ENCODE results near the gene ZNF500. TPM values are rescaled to one million over a fixed set of nuclear protein-coding genes. Genes with fewer than 3 reads are reported as not detected.

ZNF500 gene
- total and polyA plus RNA-seq, 2 experiments from 2014 or later, result 5.8 to 15.3 TPM

DNA sequence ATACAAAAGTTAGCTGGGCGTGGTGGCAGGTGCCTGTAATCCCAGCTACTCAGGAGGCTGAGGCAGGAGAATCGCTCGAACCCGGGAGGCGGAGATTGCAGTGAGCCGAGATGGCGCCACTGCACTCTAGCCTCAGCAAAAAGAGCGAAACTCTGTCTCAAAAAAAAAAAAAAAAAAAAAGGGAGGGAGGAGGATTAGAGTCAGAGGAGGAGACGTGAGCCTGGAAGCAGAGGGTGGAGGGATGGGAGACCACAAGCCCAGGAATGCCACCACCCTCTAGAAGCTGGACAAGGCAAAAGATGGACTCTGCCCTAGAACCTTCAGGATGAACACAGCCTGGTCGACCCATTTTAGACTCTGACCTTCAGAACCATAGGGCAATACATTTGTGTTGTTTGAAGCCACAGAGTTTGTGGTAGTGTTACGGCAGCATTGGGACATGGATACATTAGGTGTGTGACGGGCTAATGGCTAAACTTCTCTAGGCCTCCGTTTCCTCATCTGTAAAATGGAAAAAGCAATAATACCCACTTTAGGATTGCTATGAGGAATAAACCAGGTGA lies 26.1 kb upstream of the ZNF500 start (continued):
- TF ChIP-seq ETS1 (IDR thresholded peaks at IDR 0.05), result no peak
- no peak for TF ChIP-seq CREB1 (CRISPR knock-in tag; IDR thresholded peaks at IDR 0.05; ENCODE audit: low read depth)
- no peak for TF ChIP-seq POLR2AphosphoS5 (IDR thresholded peaks at IDR 0.05; ENCODE audit: low read depth)
- no peak for TF ChIP-seq ZNF331 (CRISPR knock-in tag; IDR thresholded peaks at IDR 0.05; ENCODE audit: low read depth)

- Mint-ChIP-seq H3K4me3 (no peak overlapping the region), H3K36me3 (ENCODE audit: low read depth) (peaks cover 4% of the 10 kb centered on the region; the same call in 2 of the 3 replicates), H3K9me3 (no peaks in the 10 kb centered on the region), H3K4me1 (peaks cover 12% of the 10 kb centered on the region), H3K27me3 (ENCODE audit: insufficient read depth, low read depth, poor library complexity) (peaks cover 5% of the 10 kb centered on the region), H3K27ac (no peak overlapping the region)
- no peak overlapping the region for H3K4me3 ChIP-seq
- no peak overlapping the region for H2AFZ ChIP-seq
- H3K4me2 ChIP-seq, result no peak overlapping the region
- no peak overlapping the region for H3K27ac ChIP-seq (ENCODE audit: low read depth)
- no peaks in the 10 kb centered on the region for H4K20me1 ChIP-seq (replicated peaks; ENCODE audit: insufficient read depth)
- no peaks in the 10 kb centered on the region; the same call in 1 of the 2 replicates for H3F3A ChIP-seq (replicated peaks; ENCODE audit: low read depth)
- no peaks in the 10 kb centered on the region for H3K79me2 ChIP-seq (replicated peaks; ENCODE audit: insufficient read depth)
- ATAC-seq (no peak), DNase-seq (ENCODE audit: low spot score) (no peak)
- no peaks in the 10 kb centered on the region for H3K27me3 ChIP-seq (ENCODE audit: insufficient read depth)
- no peaks in the 10 kb centered on the region for H3K9me2 ChIP-seq (ENCODE audit: insufficient read depth)
- H3K36me3 ChIP-seq (ENCODE audit: insufficient read depth), result no peaks in the 10 kb centered on the region
- peaks cover 12% of the 10 kb centered on the region; the same call in 1 of the 2 replicates for H3K4me1 ChIP-seq (ENCODE audit: insufficient read depth)
- TF ChIP-seq EZH2phosphoT487 (IDR thresholded peaks at IDR 0.05; ENCODE audit: unreplicated experiment) (no peak), ZNF114 (CRISPR knock-in tag; IDR thresholded peaks at IDR 0.05) (no peak), ETS1 (IDR thresholded peaks at IDR 0.05) (no peak), EZH2 (IDR thresholded peaks at IDR 0.05; ENCODE audit: low read depth, unreplicated experiment) (no peak), CREB1 (CRISPR knock-in tag; IDR thresholded peaks at IDR 0.05; ENCODE audit: low read depth) (no peak), NANOG (IDR thresholded peaks at IDR 0.05; ENCODE audit: borderline replicate concordance) (no peak)
- TF ChIP-seq, protein P1, sequence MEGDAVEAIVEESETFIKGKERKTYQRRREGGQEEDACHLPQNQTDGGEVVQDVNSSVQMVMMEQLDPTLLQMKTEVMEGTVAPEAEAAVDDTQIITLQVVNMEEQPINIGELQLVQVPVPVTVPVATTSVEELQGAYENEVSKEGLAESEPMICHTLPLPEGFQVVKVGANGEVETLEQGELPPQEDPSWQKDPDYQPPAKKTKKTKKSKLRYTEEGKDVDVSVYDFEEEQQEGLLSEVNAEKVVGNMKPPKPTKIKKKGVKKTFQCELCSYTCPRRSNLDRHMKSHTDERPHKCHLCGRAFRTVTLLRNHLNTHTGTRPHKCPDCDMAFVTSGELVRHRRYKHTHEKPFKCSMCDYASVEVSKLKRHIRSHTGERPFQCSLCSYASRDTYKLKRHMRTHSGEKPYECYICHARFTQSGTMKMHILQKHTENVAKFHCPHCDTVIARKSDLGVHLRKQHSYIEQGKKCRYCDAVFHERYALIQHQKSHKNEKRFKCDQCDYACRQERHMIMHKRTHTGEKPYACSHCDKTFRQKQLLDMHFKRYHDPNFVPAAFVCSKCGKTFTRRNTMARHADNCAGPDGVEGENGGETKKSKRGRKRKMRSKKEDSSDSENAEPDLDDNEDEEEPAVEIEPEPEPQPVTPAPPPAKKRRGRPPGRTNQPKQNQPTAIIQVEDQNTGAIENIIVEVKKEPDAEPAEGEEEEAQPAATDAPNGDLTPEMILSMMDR (conservative IDR thresholded peaks at IDR 0.05; ENCODE audit: low read depth in 2 of 2), result no peak
- TF ChIP-seq, protein P2, sequence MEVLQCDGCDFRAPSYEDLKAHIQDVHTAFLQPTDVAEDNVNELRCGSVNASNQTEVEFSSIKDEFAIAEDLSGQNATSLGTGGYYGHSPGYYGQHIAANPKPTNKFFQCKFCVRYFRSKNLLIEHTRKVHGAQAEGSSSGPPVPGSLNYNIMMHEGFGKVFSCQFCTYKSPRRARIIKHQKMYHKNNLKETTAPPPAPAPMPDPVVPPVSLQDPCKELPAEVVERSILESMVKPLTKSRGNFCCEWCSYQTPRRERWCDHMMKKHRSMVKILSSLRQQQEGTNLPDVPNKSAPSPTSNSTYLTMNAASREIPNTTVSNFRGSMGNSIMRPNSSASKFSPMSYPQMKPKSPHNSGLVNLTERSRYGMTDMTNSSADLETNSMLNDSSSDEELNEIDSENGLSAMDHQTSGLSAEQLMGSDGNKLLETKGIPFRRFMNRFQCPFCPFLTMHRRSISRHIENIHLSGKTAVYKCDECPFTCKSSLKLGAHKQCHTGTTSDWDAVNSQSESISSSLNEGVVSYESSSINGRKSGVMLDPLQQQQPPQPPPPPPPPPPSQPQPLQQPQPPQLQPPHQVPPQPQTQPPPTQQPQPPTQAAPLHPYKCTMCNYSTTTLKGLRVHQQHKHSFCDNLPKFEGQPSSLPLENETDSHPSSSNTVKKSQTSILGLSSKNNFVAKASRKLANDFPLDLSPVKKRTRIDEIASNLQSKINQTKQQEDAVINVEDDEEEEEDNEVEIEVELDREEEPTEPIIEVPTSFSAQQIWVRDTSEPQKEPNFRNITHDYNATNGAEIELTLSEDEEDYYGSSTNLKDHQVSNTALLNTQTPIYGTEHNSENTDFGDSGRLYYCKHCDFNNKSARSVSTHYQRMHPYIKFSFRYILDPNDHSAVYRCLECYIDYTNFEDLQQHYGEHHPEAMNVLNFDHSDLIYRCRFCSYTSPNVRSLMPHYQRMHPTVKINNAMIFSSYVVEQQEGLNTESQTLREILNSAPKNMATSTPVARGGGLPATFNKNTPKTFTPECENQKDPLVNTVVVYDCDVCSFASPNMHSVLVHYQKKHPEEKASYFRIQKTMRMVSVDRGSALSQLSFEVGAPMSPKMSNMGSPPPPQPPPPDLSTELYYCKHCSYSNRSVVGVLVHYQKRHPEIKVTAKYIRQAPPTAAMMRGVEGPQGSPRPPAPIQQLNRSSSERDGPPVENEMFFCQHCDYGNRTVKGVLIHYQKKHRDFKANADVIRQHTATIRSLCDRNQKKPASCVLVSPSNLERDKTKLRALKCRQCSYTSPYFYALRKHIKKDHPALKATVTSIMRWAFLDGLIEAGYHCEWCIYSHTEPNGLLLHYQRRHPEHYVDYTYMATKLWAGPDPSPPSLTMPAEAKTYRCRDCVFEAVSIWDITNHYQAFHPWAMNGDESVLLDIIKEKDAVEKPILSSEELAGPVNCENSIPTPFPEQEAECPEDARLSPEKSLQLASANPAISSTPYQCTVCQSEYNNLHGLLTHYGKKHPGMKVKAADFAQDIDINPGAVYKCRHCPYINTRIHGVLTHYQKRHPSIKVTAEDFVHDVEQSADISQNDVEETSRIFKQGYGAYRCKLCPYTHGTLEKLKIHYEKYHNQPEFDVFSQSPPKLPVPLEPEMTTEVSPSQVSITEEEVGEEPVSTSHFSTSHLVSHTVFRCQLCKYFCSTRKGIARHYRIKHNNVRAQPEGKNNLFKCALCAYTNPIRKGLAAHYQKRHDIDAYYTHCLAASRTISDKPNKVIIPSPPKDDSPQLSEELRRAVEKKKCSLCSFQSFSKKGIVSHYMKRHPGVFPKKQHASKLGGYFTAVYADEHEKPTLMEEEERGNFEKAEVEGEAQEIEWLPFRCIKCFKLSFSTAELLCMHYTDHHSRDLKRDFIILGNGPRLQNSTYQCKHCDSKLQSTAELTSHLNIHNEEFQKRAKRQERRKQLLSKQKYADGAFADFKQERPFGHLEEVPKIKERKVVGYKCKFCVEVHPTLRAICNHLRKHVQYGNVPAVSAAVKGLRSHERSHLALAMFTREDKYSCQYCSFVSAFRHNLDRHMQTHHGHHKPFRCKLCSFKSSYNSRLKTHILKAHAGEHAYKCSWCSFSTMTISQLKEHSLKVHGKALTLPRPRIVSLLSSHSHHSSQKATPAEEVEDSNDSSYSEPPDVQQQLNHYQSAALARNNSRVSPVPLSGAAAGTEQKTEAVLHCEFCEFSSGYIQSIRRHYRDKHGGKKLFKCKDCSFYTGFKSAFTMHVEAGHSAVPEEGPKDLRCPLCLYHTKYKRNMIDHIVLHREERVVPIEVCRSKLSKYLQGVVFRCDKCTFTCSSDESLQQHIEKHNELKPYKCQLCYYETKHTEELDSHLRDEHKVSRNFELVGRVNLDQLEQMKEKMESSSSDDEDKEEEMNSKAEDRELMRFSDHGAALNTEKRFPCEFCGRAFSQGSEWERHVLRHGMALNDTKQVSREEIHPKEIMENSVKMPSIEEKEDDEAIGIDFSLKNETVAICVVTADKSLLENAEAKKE (CRISPR knock-in tag; IDR thresholded peaks at IDR 0.05), result no peak
- TF ChIP-seq, protein P3, sequence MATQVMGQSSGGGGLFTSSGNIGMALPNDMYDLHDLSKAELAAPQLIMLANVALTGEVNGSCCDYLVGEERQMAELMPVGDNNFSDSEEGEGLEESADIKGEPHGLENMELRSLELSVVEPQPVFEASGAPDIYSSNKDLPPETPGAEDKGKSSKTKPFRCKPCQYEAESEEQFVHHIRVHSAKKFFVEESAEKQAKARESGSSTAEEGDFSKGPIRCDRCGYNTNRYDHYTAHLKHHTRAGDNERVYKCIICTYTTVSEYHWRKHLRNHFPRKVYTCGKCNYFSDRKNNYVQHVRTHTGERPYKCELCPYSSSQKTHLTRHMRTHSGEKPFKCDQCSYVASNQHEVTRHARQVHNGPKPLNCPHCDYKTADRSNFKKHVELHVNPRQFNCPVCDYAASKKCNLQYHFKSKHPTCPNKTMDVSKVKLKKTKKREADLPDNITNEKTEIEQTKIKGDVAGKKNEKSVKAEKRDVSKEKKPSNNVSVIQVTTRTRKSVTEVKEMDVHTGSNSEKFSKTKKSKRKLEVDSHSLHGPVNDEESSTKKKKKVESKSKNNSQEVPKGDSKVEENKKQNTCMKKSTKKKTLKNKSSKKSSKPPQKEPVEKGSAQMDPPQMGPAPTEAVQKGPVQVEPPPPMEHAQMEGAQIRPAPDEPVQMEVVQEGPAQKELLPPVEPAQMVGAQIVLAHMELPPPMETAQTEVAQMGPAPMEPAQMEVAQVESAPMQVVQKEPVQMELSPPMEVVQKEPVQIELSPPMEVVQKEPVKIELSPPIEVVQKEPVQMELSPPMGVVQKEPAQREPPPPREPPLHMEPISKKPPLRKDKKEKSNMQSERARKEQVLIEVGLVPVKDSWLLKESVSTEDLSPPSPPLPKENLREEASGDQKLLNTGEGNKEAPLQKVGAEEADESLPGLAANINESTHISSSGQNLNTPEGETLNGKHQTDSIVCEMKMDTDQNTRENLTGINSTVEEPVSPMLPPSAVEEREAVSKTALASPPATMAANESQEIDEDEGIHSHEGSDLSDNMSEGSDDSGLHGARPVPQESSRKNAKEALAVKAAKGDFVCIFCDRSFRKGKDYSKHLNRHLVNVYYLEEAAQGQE (IDR thresholded peaks at IDR 0.05; ENCODE audit: unreplicated experiment), result no peak
These were observed 23.9 kb upstream of the ZNF500 start for GRCh38 chr16:4790871-4791270.

Data from GM23338 (cell line).